Activated CD4-positive, alpha-beta T cell treated with anti-CD3 and anti-CD28 coated beads, Interleukin-2, amount 50 U/mL, for 48 hours (primary cell): Measurements from ENCODE around the gene TPTE.
"Not testable (repeated sequence)": the region's sequence is repeated elsewhere in the genome, so short reads cannot be mapped to it uniquely, and the experiment has no call there.

Experiments
- DNase-seq, 2 experiments: peaks; one replicate each; pipeline ENCODE4 v3.0.0-alpha.2; 2020

The TPTE gene

GRCh38 chr21:10617133-10617752 is 95.9 kb downstream of the TPTE start:
- not testable (repeated sequence) for DNase-seq

GRCh38 chr21:10627316-10627863 is 106.0 kb downstream of the TPTE start:
- DNase-seq, result no peak

GRCh38 chr21:10629239-10629638 is 107.9 kb downstream of the TPTE start:
- DNase-seq, result not testable (repeated sequence)

- DNase-seq, result not testable (repeated sequence)
Measured at GRCh38 chr21:10630829-10631228, 109.4 kb downstream of the TPTE start.

- DNase-seq, result not testable (repeated sequence)
Measured at GRCh38 chr21:10631316-10631715, 109.9 kb downstream of the TPTE start.

- not testable (repeated sequence) for DNase-seq
Measured at GRCh38 chr21:10638144-10638543, 116.8 kb downstream of the TPTE start.

GRCh38 chr21:10639123-10639522 is 117.7 kb downstream of the TPTE start:
- no peak for DNase-seq

- not testable (repeated sequence) for DNase-seq
Measured at GRCh38 chr21:10639746-10640145, 118.4 kb downstream of the TPTE start.

GRCh38 chr21:10640446-10640845 is 119.1 kb downstream of the TPTE start:
- DNase-seq, result no peak

- DNase-seq, result no peak
Measured at GRCh38 chr21:10641107-10641506, 119.7 kb downstream of the TPTE start.

GRCh38 chr21:10645667-10646066 is 124.3 kb downstream of the TPTE start:
- DNase-seq, result not testable (repeated sequence)

- not testable (repeated sequence) for DNase-seq
Measured at GRCh38 chr21:10649350-10650149, 128.2 kb downstream of the TPTE start.

GRCh38 chr21:10650297-10650696 is 128.9 kb downstream of the TPTE start:
- DNase-seq, result not testable (repeated sequence)
